NB4 (cell line): ENCODE data around the gene CYP2A7.
"Not testable (repeated sequence)": the region's sequence is repeated elsewhere in the genome, so short reads cannot be mapped to it uniquely, and the experiment has no call there.

Source experiments
- DNase-seq: peaks from one replicate; pipeline ENCODE4 v3.0.0; 2010; ENCODE audit warnings: low read depth
- H3K4me3 ChIP-seq: one replicate; pipeline ENCODE4 v1.5.1; 2011; ENCODE audit warnings: mild to moderate bottlenecking, low read depth, low read length, moderate library complexity

The CYP2A7 gene

GRCh38 chr19:40825460-40826095 is 56.5 kb downstream of the CYP2A7 start:
- H3K4me3 ChIP-seq, DNase-seq: not testable (repeated sequence)
